SK-N-SH (cell line): Measurements from ENCODE around the gene MS4A4A. TPM values are rescaled to one million over a fixed set of nuclear protein-coding genes. Genes with fewer than 3 reads are reported as not detected.
"Not testable (repeated sequence)": the region's sequence is repeated elsewhere in the genome, so short reads cannot be mapped to it uniquely, and the experiment has no call there.

ENCODE experiments used
- CTCF ChIA-PET: fragments of 300-600, 350-600 bp; formaldehyde crosslinking; extraction: SDS; loops from one replicate; lab custom pipeline; 2021; lab: Yijun Ruan, JAX
- POLR2A ChIA-PET: fragments of 350-600 bp; sonication (Branson Sonifier 250); formaldehyde crosslinking; extraction: SDS; loops from one replicate; lab custom pipeline; 2020; ENCODE audit warnings: antibody characterized with exemption, inconsistent platforms; lab: Yijun Ruan, JAX
- DNase-seq: peaks from one replicate; pipeline ENCODE4 v3.0.0; 2012
- H2AFZ ChIP-seq: fragments of 200-600 bp; sonication (generic); 2 replicates; pipeline ENCODE4 v1.8.1; 2016; ENCODE audit warnings: antibody characterized with exemption, mild to moderate bottlenecking, low read depth
- H3F3A ChIP-seq: fragments of 200-600 bp; sonication (generic); replicated peaks from 2 replicates; pipeline ENCODE3; 2016; ENCODE audit warnings: antibody characterized with exemption, mild to moderate bottlenecking; ENCODE audit not compliant: insufficient read depth
- H3K27ac ChIP-seq, 2 experiments: fragments of 200-500 bp in 1 of 2; fragments of 200-600 bp in 1 of 2; sonication (Bioruptor generic) in 1 of 2; sonication (generic), shearing (Covaris generic) in 1 of 2; 2 replicates each; pipeline versions ENCODE4 v1.5.1 to v1.6.1; 2014 to 2016; ENCODE audit warnings: low read depth in 2 of 2, inconsistent platforms in 1 of 2, low read length in 1 of 2, mild to moderate bottlenecking in 1 of 2, mixed read lengths in 1 of 2
- H3K27me3 ChIP-seq: fragments of 200-600 bp; sonication (generic), shearing (Covaris generic); 2 replicates; pipeline ENCODE4 v1.6.1; 2016; ENCODE audit warnings: mixed run types; ENCODE audit not compliant: insufficient read depth
- H3K36me3 ChIP-seq, 2 experiments: fragments of 200-500 bp in 1 of 2; fragments of 200-600 bp in 1 of 2; sonication (Bioruptor generic) in 1 of 2; sonication (generic) in 1 of 2; replicated peaks in 1 of 2; 2 replicates each; pipeline versions ENCODE3 to v1.5.1; 2014 to 2016; ENCODE audit warnings: low read length in 1 of 2, mild to moderate bottlenecking in 1 of 2; ENCODE audit not compliant: insufficient read depth in 2 of 2, control insufficient read depth in 1 of 2
- H3K4me1 ChIP-seq, 2 experiments: fragments of 200-500 bp in 1 of 2; fragments of 200-600 bp in 1 of 2; sonication (Bioruptor generic) in 1 of 2; sonication (generic), shearing (Covaris generic) in 1 of 2; 2 replicates each; pipeline versions ENCODE4 v1.5.1 to v1.6.1; 2014 to 2016; ENCODE audit warnings: low read depth in 1 of 2, low read length in 1 of 2, mixed run types in 1 of 2; ENCODE audit not compliant: insufficient read depth in 2 of 2, control insufficient read depth in 1 of 2
- H3K4me2 ChIP-seq: fragments of 200-600 bp; sonication (generic), shearing (Covaris generic); 2 replicates; pipeline ENCODE4 v1.6.1; 2017; ENCODE audit warnings: mixed run types
- H3K4me3 ChIP-seq, 2 experiments: fragments of 200-500 bp in 1 of 2; fragments of 200-600 bp in 1 of 2; sonication (Bioruptor generic) in 1 of 2; sonication (generic), shearing (Covaris generic) in 1 of 2; 2 replicates each; pipeline versions ENCODE4 v1.5.1 to v1.8.1; 2014 to 2016; ENCODE audit warnings: low read depth in 2 of 2, inconsistent platforms in 1 of 2, low read length in 1 of 2, mild to moderate bottlenecking in 1 of 2, mixed read lengths in 1 of 2, moderate library complexity in 1 of 2
- H3K79me2 ChIP-seq: fragments of 200-600 bp; sonication (generic); 2 replicates; pipeline ENCODE4 v1.8.1; 2017; ENCODE audit warnings: mild to moderate bottlenecking; ENCODE audit not compliant: insufficient read depth
- H3K9ac ChIP-seq: fragments of 200-600 bp; sonication (generic); 2 replicates; pipeline ENCODE4 v1.6.1; 2017; ENCODE audit warnings: mixed run types
- H3K9me2 ChIP-seq: fragments of 200-600 bp; sonication (generic); 2 replicates; pipeline ENCODE4 v1.6.1; 2017; ENCODE audit warnings: mixed run types
- H3K9me3 ChIP-seq: fragments of 200-600 bp; sonication (generic); 2 replicates; pipeline ENCODE4 v1.6.1; 2017; ENCODE audit warnings: mixed run types, mild to moderate bottlenecking, moderate library complexity
- H4K20me1 ChIP-seq: fragments of 200-600 bp; sonication (generic); 2 replicates; pipeline ENCODE4 v1.6.1; 2017; ENCODE audit warnings: mild to moderate bottlenecking, mixed run types; ENCODE audit not compliant: insufficient read depth
- CHD2 ChIP-seq: fragments of 150-350 bp; IDR thresholded peaks from 2 replicates; pipeline ENCODE4 v1.6.1; 2018; ENCODE audit warnings: low read length; ENCODE audit not compliant: partially characterized antibody
- CTCF ChIP-seq: fragments of 200-600 bp; sonication (generic); IDR thresholded peaks from 2 replicates; pipeline ENCODE4 v1.6.1; 2017; ENCODE audit warnings: antibody characterized with exemption, mild to moderate bottlenecking, moderate library complexity
- EP300 ChIP-seq, 2 experiments: IDR thresholded peaks; 2 replicates each; pipeline versions ENCODE4 v1.4.0 to v1.6.1; 2012; ENCODE audit warnings: borderline replicate concordance in 1 of 2, low read depth in 1 of 2, low read length in 1 of 2
- FOSL2 ChIP-seq: IDR thresholded peaks from 2 replicates; pipeline ENCODE4 v1.4.0; 2012; ENCODE audit warnings: low read depth, mild to moderate bottlenecking, moderate library complexity, borderline replicate concordance
- FOXJ3 ChIP-seq: sonication (generic); formaldehyde crosslinking; IDR thresholded peaks from 2 replicates; pipeline ENCODE4 v1.5.1; 2020; ENCODE audit warnings: mild to moderate bottlenecking, missing genetic modification reagents
- FOXM1 ChIP-seq: IDR thresholded peaks from 2 replicates; pipeline ENCODE4 v1.4.0; 2012; ENCODE audit warnings: low read depth, mild to moderate bottlenecking
- GATA2 ChIP-seq: sonication (generic); formaldehyde crosslinking; IDR thresholded peaks from 2 replicates; pipeline ENCODE4 v1.5.0; 2020; ENCODE audit warnings: mild to moderate bottlenecking, missing genetic modification reagents
- IRF3 ChIP-seq: fragments of 150-350 bp; IDR thresholded peaks from 2 replicates; pipeline ENCODE4 v1.6.1; 2016; ENCODE audit warnings: mild to moderate bottlenecking, low read depth, low read length
- JUND ChIP-seq: IDR thresholded peaks from 2 replicates; pipeline ENCODE4 v1.4.0; 2012
- MAX ChIP-seq: IDR thresholded peaks from 2 replicates; pipeline ENCODE4 v1.4.0; 2012; ENCODE audit warnings: low read depth
- NFIC ChIP-seq: IDR thresholded peaks from 2 replicates; pipeline ENCODE4 v1.4.0; 2012; ENCODE audit warnings: borderline replicate concordance
- POLR2AphosphoS5 ChIP-seq: IDR thresholded peaks from 2 replicates; pipeline ENCODE4 v1.6.1; 2012; ENCODE audit warnings: low read depth, low read length
- REST ChIP-seq: IDR thresholded peaks from 2 replicates; pipeline ENCODE4 v1.6.1; 2012; ENCODE audit warnings: mild to moderate bottlenecking, low read depth, low read length, moderate library complexity
- RXRA ChIP-seq: IDR thresholded peaks from 2 replicates; pipeline ENCODE4 v1.4.0; 2012; ENCODE audit warnings: low read depth, mild to moderate bottlenecking, borderline replicate concordance
- SIN3A ChIP-seq: IDR thresholded peaks from 2 replicates; pipeline ENCODE4 v1.6.1; 2012; ENCODE audit warnings: low read depth, mild to moderate bottlenecking, low read length, moderate library complexity, borderline replicate concordance
- SMC3 ChIP-seq: IDR thresholded peaks from 2 replicates; pipeline ENCODE4 v1.6.1; 2012; ENCODE audit warnings: low read depth, low read length, improper control_type of control experiment
- TCF12 ChIP-seq: IDR thresholded peaks from 2 replicates; pipeline ENCODE4 v1.4.0; 2012
- TEAD4 ChIP-seq: IDR thresholded peaks from 2 replicates; pipeline ENCODE4 v1.4.0; 2012; ENCODE audit warnings: mild to moderate bottlenecking, borderline replicate concordance; ENCODE audit not compliant: insufficient read depth
- YY1 ChIP-seq: IDR thresholded peaks from 2 replicates; pipeline ENCODE4 v1.4.0; 2012; ENCODE audit warnings: low read depth, mild to moderate bottlenecking
- WGBS: methylation state at CpG from one replicate; pipeline ENCODE4 v1.1.6; 2017; ENCODE audit warnings: low lambda C conversion rate; 5-methylcytosine and 5-hydroxymethylcytosine counted together
- polyA plus RNA-seq, 3 experiments: library from polyadenylated mRNA; depleted of rRNA; stranded (reverse); fragments of >200 nt; gene quantifications; 2 replicates each; pipeline ENCODE4 v1.2.3, GENCODE V29; 2012

The MS4A4A gene
- polyA plus RNA-seq, 1 of the 3 experiments (the other 2 are of a cell fraction) = not detected

- H3K27ac ChIP-seq, DNase-seq, H3K9ac ChIP-seq, H3K27me3 ChIP-seq, H2AFZ ChIP-seq, H3K36me3 ChIP-seq, H3F3A ChIP-seq, H3K9me3 ChIP-seq, H3K4me2 ChIP-seq, H3K9me2 ChIP-seq, H4K20me1 ChIP-seq, CTCF ChIA-PET, H3K4me1 ChIP-seq, H3K4me3 ChIP-seq, H3K79me2 ChIP-seq, POLR2A ChIA-PET: not testable (repeated sequence)
- WGBS = 5% methylated on average over 6 of the region's 7 CpGs
Measured at GRCh38 chr11:60285411-60286126, 5.1 kb downstream of the MS4A4A start.

- H3K27ac ChIP-seq = no peak overlapping the region
- no peak overlapping the region for H3K4me2 ChIP-seq
- ChIA-PET CTCF (interaction anchor here (1.3 kb wide), 1 partner anchor 45 kb away, joined by 3 read pairs; no protein-coding TSS in a partner anchor), POLR2A (no interaction called here)
- H3K36me3 ChIP-seq = no peaks in the 10 kb centered on the region
- DNase-seq = no peak
- no peak overlapping the region for H3K4me3 ChIP-seq
- no peaks in the 10 kb centered on the region for H3F3A ChIP-seq
- 11% methylated on average over 1 of the region's 1 CpG for WGBS
- H4K20me1 ChIP-seq = no peaks in the 10 kb centered on the region
- TF ChIP-seq SIN3A = no peak
- no peak for TF ChIP-seq FOXJ3 (CRISPR knock-in tag)
- no peak for TF ChIP-seq CTCF
- no peak for TF ChIP-seq FOXM1
- no peak for TF ChIP-seq YY1
- TF ChIP-seq TEAD4 = no peak
- no peak for TF ChIP-seq TCF12
- no peak for TF ChIP-seq GATA2 (CRISPR knock-in tag)
- TF ChIP-seq NFIC = no peak
- no peak for TF ChIP-seq POLR2AphosphoS5
- no peak for TF ChIP-seq EP300 (IDR thresholded peaks at IDR 0.05; ENCODE audit: borderline replicate concordance in 1 of 2, low read depth in 1 of 2, low read length in 1 of 2)
- no peak for TF ChIP-seq CHD2
- TF ChIP-seq SMC3 = no peak
- no peak for TF ChIP-seq IRF3
- no peak for TF ChIP-seq FOSL2
- no peak for TF ChIP-seq REST
- TF ChIP-seq JUND = no peak
- TF ChIP-seq RXRA = no peak
- TF ChIP-seq MAX = no peak
- H3K9ac ChIP-seq = no peak overlapping the region
- H3K4me1 ChIP-seq = no peaks in the 10 kb centered on the region
- H3K79me2 ChIP-seq = no peaks in the 10 kb centered on the region
- H3K9me3 ChIP-seq = no peaks in the 10 kb centered on the region; the same call in 1 of the 2 replicates
- no peak overlapping the region for H2AFZ ChIP-seq
- no peaks in the 10 kb centered on the region for H3K27me3 ChIP-seq
- H3K9me2 ChIP-seq = no peaks in the 10 kb centered on the region
Measured at GRCh38 chr11:60288531-60288930, 8.1 kb downstream of the MS4A4A start.
